Measurements from ENCODE around the gene DLG1. TPM values are rescaled to one million over a fixed set of nuclear protein-coding genes. Genes with fewer than 3 reads are reported as not detected.

DLG1 gene
- total RNA-seq, 1 experiment from 2014 or later, result 90.2 TPM

DNA sequence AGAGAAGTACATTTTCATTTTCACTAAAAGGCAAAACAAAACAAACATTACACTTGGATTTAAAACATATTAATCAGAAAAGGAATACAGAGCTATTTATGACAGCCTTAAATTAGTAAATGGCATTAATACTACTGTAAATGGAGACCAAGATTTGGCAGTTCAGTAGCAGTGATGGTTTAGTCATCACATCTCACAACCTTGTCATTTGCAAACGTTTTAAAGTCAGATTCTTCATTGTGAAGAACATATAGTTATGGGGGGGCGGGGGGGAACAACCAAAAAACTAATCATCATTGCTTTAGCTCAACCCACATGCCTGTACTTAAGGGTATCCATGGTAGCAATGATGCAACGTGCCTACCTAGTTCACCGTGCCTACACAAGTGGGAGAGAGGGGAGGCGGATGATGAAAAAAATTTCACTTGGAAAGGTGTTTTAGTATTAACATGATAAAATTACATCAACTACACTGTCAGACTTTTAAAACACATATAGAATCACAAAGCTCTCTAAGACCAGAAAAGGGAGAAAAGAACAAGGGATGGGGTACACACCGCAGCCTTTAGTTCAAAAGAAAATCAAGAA, 40.1 kb downstream of the DLG1 start:
- in situ Hi-C loops (cut with HindIII; ENCODE audit: low pct_unique_long_range_greater_than_20kb, low sequenced_read_pairs) (no loop called here), intact Hi-C loops (cut with micrococcal nuclease; ENCODE audit: unreplicated experiment) (loop anchor here (10.0 kb wide), 1 partner anchor 247 kb away; no protein-coding TSS in a partner anchor)
- H3K36me3 ChIP-seq (ENCODE audit: control insufficient read depth, insufficient read depth, low read length), result no peaks in the 10 kb centered on the region
- H3K27me3 ChIP-seq (ENCODE audit: control insufficient read depth, insufficient read depth, low read length), result no peaks in the 10 kb centered on the region
- no peak overlapping the region for H3K4me3 ChIP-seq (ENCODE audit: low read depth in 2 of 2, low read length in 2 of 2)
- H3K27ac ChIP-seq (ENCODE audit: low read length), result no peak overlapping the region
- POLR2A ChIA-PET, result no interaction called here
- H3K9me3 ChIP-seq (ENCODE audit: control insufficient read depth, insufficient read depth, low read depth, low read length), result no peaks in the 10 kb centered on the region
- BruUV-seq (replicated peaks), result no TSS peak
- CTCF ChIA-PET, result interaction anchor here (1.2 kb wide), 1 partner anchor 196 kb away, joined by 4 read pairs; no protein-coding TSS in a partner anchor
- TF ChIP-seq CTCF (IDR thresholded peaks at IDR 0.05) (no peak), SIN3A (IDR thresholded peaks at IDR 0.05; ENCODE audit: borderline replicate concordance, insufficient read depth, low read depth, low read length) (no peak), REST (IDR thresholded peaks at IDR 0.05; ENCODE audit: insufficient read depth in 1 of 2, low read depth in 2 of 2, low read length in 1 of 2) (no peak), POLR2AphosphoS5 (IDR thresholded peaks at IDR 0.05; ENCODE audit: low read depth, low read length) (no peak), TCF7L2 (IDR thresholded peaks at IDR 0.05; ENCODE audit: low read depth, low read length) (no peak)
- ATAC-seq (no peak), DNase-seq (ENCODE audit: low read depth, low spot score) (no peak)
- 0 out of 2 replicates have a peak, but pooled peaks cover 5% of the 10 kb centered on the region for H3K4me1 ChIP-seq (ENCODE audit: control insufficient read depth, insufficient read depth, low read length)

DNA sequence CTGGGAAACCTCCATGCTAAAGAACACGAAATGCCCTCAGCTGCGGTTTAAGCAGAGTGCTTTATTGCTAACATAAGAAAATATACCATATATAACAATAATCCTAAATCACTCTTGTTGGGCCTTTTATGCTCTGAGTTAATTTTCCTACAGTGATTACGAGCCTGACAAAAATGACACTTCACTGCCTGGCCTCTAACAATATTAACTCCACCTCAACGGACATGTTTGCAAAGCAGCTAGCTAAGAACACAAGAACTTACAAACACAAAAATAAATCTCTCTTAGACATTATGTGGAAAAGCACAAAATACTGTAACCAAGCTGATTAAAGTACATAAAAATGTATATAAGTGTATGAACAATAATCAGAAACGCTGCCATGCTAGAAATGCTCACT, 40.7 kb downstream of the DLG1 start:
- no TSS peak for BruUV-seq (replicated peaks)
- H3K27ac ChIP-seq (ENCODE audit: low read length), result no peak overlapping the region
- POLR2A ChIA-PET, result no interaction called here

More for the DNA sequence above, 40.7 kb downstream of the DLG1 start:
- DNase-seq (ENCODE audit: low read depth, low spot score), result no peak
- TF ChIP-seq TCF7L2 (IDR thresholded peaks at IDR 0.05; ENCODE audit: low read depth, low read length), result no peak
- TF ChIP-seq POLR2AphosphoS5 (IDR thresholded peaks at IDR 0.05; ENCODE audit: low read depth, low read length), result no peak
- no peak for TF ChIP-seq REST (IDR thresholded peaks at IDR 0.05; ENCODE audit: insufficient read depth in 1 of 2, low read depth in 2 of 2, low read length in 1 of 2)
- no peak for TF ChIP-seq CTCF (IDR thresholded peaks at IDR 0.05)
- no peak for TF ChIP-seq SIN3A (IDR thresholded peaks at IDR 0.05; ENCODE audit: borderline replicate concordance, insufficient read depth, low read depth, low read length)
- Histone ChIP-seq H3K27me3 (ENCODE audit: control insufficient read depth, insufficient read depth, low read length) (no peaks in the 10 kb centered on the region), H3K4me1 (ENCODE audit: control insufficient read depth, insufficient read depth, low read length) (0 out of 2 replicates have a peak, but pooled peaks cover 5% of the 10 kb centered on the region), H3K4me3 (ENCODE audit: low read depth in 2 of 2, low read length in 2 of 2) (no peak overlapping the region), H3K9me3 (ENCODE audit: control insufficient read depth, insufficient read depth, low read depth, low read length) (no peaks in the 10 kb centered on the region), H3K36me3 (ENCODE audit: control insufficient read depth, insufficient read depth, low read length) (no peaks in the 10 kb centered on the region)
- intact Hi-C loops (cut with micrococcal nuclease; ENCODE audit: unreplicated experiment) (loop anchor here (10.0 kb wide), 1 partner anchor 247 kb away; no protein-coding TSS in a partner anchor), in situ Hi-C loops (cut with HindIII; ENCODE audit: low pct_unique_long_range_greater_than_20kb, low sequenced_read_pairs) (no loop called here)
- CTCF ChIA-PET, result interaction anchor here (0.6 to 1.4 kb wide), 5 partner anchors 12 to 634 kb away, joined by 3 to 4 read pairs (median 3); no protein-coding TSS in a partner anchor
- no peak for ATAC-seq
